Natural killer cell (primary cell): Measurements from ENCODE around the gene CAT. TPM values are rescaled to one million over a fixed set of nuclear protein-coding genes. Genes with fewer than 3 reads are reported as not detected.

ENCODE experiments used
- ATAC-seq, 3 donors: fragments of 150-1000 bp in 2 of 3; fragments of 200-7000 bp in 1 of 3; cut with Tn5 transposase; 1 replicate in 1 of 3; 2 replicates in 2 of 3; pipeline ENCODE4 v1.10.0; 2021; ENCODE audit warnings: mild to moderate bottlenecking in 2 of 3, moderate library complexity in 2 of 3
- DNase-seq, 2 donors: peaks; one replicate each; pipeline versions ENCODE4 v3.0.0 to v3.0.0-alpha.2; 2013 to 2021; ENCODE audit warnings: mixed read lengths in 1 of 2
- H3K27ac ChIP-seq: one replicate; pipeline ENCODE4 v1.5.1; 2013; ENCODE audit warnings: mild to moderate bottlenecking, low read length
- H3K27me3 ChIP-seq: one replicate; pipeline ENCODE4 v1.6.1; 2013; ENCODE audit warnings: low read length; ENCODE audit not compliant: control insufficient read depth, insufficient read depth
- H3K36me3 ChIP-seq: one replicate; pipeline ENCODE4 v1.6.1; 2013; ENCODE audit warnings: low read length; ENCODE audit not compliant: control insufficient read depth, insufficient read depth
- H3K4me1 ChIP-seq: one replicate; pipeline ENCODE4 v1.6.1; 2013; ENCODE audit warnings: low read length; ENCODE audit not compliant: control insufficient read depth, insufficient read depth
- H3K4me3 ChIP-seq: one replicate; pipeline ENCODE4 v1.5.1; 2013; ENCODE audit warnings: low read length
- H3K9me3 ChIP-seq: one replicate; pipeline ENCODE4 v1.6.1; 2013; ENCODE audit warnings: low read length; ENCODE audit not compliant: control insufficient read depth, insufficient read depth
- H3K27ac Mint-ChIP-seq, 2 donors: one replicate each; pipeline ENCODE4 v1.8.0; 2022; ENCODE audit warnings: mild to moderate bottlenecking in 2 of 2, mixed read lengths in 2 of 2, moderate library complexity in 1 of 2
- H3K27me3 Mint-ChIP-seq, 2 donors: one replicate each; pipeline ENCODE4 v1.8.0; 2022; ENCODE audit warnings: low read depth in 2 of 2, mixed read lengths in 2 of 2
- H3K36me3 Mint-ChIP-seq: one replicate; pipeline ENCODE4 v1.8.0; 2022; ENCODE audit warnings: mixed read lengths
- H3K4me1 Mint-ChIP-seq, 2 donors: one replicate each; pipeline ENCODE4 v1.8.0; 2022; ENCODE audit warnings: mixed read lengths in 2 of 2
- H3K4me3 Mint-ChIP-seq: one replicate; pipeline ENCODE4 v1.8.0; 2022; ENCODE audit warnings: mild to moderate bottlenecking, moderate library complexity, mixed read lengths
- H3K9me3 Mint-ChIP-seq, 2 donors: one replicate each; pipeline ENCODE4 v1.8.0; 2022; ENCODE audit warnings: mixed read lengths in 2 of 2
- CTCF ChIP-seq: fragments of 200-600 bp; IDR thresholded peaks from one replicate; pipeline ENCODE4 v1.8.0; 2022; ENCODE audit warnings: antibody characterized with exemption
- WGBS: methylation state at CpG from one replicate; pipeline ENCODE4 v1.1.7; 2013; ENCODE audit warnings: missing lambda C conversion rate; ENCODE audit not compliant: insufficient coverage; 5-methylcytosine and 5-hydroxymethylcytosine counted together
- intact Hi-C: fragments of 100-400 bp; cut with micrococcal nuclease; formaldehyde crosslinking; loops from one replicate; pipeline ENCODE4 v1.14.2; 2022
- total RNA-seq, 4 donors: library from RNA; stranded (reverse); fragments of 120-200 nt in 1 of 4; gene quantifications; one replicate each; pipeline versions ENCODE4 v1.2.3 to v1.2.4, GENCODE V29; 2013 to 2022

Gene CAT
- total RNA-seq, 3 donors from 2014 or later (not counting 1 experiment from before 2014, with no cell fraction given), result 31.0 to 43.9 (median 36.3) TPM

DNA sequence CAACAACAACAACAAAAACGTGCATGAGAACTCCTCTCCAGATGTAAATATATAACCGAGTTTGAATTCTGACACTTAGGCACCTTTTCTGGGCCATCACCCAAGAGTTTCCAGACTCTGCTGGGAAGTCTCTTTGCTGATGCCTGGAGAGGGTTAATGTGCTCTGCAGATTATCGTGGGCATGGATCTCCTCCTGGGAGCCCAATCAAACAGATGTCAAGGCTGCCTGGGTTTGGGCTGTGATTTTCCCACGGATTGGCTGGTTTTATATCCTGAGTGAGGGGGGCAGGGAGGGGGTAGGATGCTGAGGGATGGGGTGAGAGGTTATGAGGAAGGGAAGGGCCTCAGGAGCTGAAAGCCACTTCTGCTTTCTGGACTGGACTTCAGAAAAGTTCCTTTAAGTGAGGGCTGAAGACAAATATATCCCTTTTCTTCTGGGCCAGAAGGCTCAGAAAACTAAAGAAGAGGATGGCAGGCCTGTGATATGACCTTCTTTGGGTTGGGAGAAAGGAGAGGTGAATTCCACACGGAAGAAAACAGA lies 70.7 kb downstream of the CAT start:
- H3K4me3 Mint-ChIP-seq, result no peak overlapping the region
- H3K36me3 Mint-ChIP-seq, result no peaks in the 10 kb centered on the region
- 39% methylated on average over 4 of the region's 5 CpGs for WGBS
- no peaks in the 10 kb centered on the region for H3K9me3 Mint-ChIP-seq
- H3K4me1 Mint-ChIP-seq, result no peaks in the 10 kb centered on the region
- Histone ChIP-seq H3K9me3 (no peaks in the 10 kb centered on the region), H3K4me1 (no peaks in the 10 kb centered on the region), H3K36me3 (no peaks in the 10 kb centered on the region), H3K4me3 (no peak overlapping the region), H3K27me3 (no peaks in the 10 kb centered on the region), H3K27ac (no peak overlapping the region)
- ATAC-seq (no peak), DNase-seq (no peak)
- H3K27ac Mint-ChIP-seq, result no peak overlapping the region
- H3K27me3 Mint-ChIP-seq, result no peaks in the 10 kb centered on the region
- intact Hi-C loops, result no loop called here
- TF ChIP-seq CTCF, result no peak

DNA sequence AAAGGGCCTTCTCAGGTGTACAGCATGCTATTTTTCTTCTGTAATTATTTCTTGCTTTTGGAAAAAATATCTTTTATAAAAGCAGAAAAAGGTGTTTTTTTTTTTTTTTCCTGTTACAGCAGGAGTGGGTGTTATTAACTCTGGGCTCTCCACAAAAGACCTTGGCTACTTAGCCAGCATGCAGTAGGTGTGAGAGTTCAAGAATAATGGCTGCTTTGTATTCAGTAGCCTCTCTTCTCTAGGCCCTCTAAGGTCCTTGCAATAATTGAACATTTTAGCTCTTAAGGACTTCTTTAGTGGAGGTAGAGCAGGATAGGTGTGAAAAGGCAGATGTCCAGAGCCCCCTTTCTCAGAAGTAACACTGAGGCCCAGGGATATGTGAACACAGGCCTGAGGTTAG lies 71.5 kb downstream of the CAT start:
- H3K9me3 ChIP-seq, result no peaks in the 10 kb centered on the region
- Mint-ChIP-seq H3K36me3 (no peaks in the 10 kb centered on the region), H3K27me3 (no peaks in the 10 kb centered on the region), H3K4me3 (no peak overlapping the region), H3K27ac (no peak overlapping the region), H3K9me3 (no peaks in the 10 kb centered on the region), H3K4me1 (no peaks in the 10 kb centered on the region)
- TF ChIP-seq CTCF, result no peak
- H3K4me1 ChIP-seq, result no peaks in the 10 kb centered on the region
- intact Hi-C loops, result no loop called here
- DNase-seq (no peak), ATAC-seq (no peak)
- H3K36me3 ChIP-seq, result no peaks in the 10 kb centered on the region
- no peak overlapping the region for H3K4me3 ChIP-seq
- H3K27me3 ChIP-seq, result no peaks in the 10 kb centered on the region
- no peak overlapping the region for H3K27ac ChIP-seq

DNA sequence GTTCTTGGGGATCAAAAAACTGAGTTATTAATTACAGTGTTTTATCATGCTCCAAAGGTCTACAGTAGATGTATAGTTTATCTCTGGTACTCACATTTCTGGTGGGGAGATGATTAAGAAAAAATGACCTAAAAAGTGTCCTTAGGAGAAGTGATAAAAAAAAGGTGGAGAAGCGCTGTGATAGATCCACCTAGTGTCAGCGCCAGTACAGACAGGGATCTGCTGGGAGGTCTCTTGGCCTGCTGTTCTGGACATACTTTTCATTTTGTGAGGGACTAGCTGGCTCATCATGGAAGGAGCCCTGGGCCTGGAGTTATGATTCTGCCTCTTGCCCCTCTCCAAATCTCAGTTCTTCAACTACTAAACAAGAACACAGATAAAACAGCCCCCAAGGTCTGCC lies 71.9 kb downstream of the CAT start:
- H3K27me3 Mint-ChIP-seq, result peaks cover 0 to 3% of the 10 kb centered on the region in 2 donors
- no peak overlapping the region for H3K4me3 Mint-ChIP-seq
- H3K9me3 Mint-ChIP-seq, result no peaks in the 10 kb centered on the region
- H3K36me3 Mint-ChIP-seq, result no peaks in the 10 kb centered on the region
- DNase-seq (no peak), ATAC-seq (no peak)
- 91% methylated on average over 2 of the region's 2 CpGs for WGBS
- H3K4me1 ChIP-seq, result no peaks in the 10 kb centered on the region
- no peak overlapping the region for H3K27ac ChIP-seq
- TF ChIP-seq CTCF, result no peak
- intact Hi-C loops, result no loop called here
- H3K4me3 ChIP-seq, result no peak overlapping the region
- no peaks in the 10 kb centered on the region for H3K27me3 ChIP-seq
- H3K36me3 ChIP-seq, result no peaks in the 10 kb centered on the region
- H3K27ac Mint-ChIP-seq, result no peak overlapping the region
- no peaks in the 10 kb centered on the region for H3K9me3 ChIP-seq
- no peaks in the 10 kb centered on the region for H3K4me1 Mint-ChIP-seq
